GM12873 (cell line): ENCODE results near the gene LRRC75A.

Experiments
- TF ChIP-seq, protein P1 (sequence below): IDR thresholded peaks from 2 replicates; pipeline ENCODE4 v1.5.1; 2012; ENCODE audit warnings: low read depth, mild to moderate bottlenecking, moderate library complexity, low read length, control low read depth; ENCODE audit not compliant: insufficient read depth; ENCODE audit errors: missing control alignments

Gene LRRC75A

DNA sequence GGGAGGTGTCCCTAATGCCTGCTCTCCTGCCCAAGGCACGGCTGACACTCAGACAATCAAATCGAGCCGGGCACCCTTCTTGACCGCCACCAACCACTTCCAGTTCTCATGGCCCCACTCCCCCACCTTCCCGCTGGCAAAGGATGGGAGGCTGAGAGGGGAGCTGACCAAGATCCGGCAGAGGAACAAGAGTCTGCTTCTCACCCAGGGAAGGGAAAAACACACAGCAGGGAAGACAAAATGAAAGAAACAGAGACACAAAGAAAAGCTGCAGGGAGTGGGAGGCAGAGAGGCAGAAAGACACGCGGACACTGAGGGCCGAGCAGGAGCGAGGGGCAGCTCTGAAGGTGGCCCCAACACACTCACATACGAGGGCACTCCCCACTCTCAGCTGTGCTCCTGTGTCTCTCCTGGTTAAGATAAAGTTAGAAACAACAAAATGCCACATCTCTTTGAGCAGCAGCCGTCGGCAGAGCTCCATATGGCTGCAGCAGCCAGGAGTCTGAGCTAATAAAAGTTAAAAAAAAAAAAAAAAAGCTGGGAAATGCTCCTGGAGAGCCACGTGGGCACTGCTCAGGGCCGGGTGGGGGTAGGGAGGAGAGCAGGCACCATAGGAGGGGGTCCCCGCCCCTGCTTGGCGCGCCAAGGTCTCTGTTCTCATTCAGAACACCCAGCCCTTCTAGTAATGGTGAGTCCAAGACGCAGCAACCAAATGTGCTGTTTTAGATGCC is 7.4 kb downstream of the LRRC75A start:
- TF ChIP-seq, protein P1, sequence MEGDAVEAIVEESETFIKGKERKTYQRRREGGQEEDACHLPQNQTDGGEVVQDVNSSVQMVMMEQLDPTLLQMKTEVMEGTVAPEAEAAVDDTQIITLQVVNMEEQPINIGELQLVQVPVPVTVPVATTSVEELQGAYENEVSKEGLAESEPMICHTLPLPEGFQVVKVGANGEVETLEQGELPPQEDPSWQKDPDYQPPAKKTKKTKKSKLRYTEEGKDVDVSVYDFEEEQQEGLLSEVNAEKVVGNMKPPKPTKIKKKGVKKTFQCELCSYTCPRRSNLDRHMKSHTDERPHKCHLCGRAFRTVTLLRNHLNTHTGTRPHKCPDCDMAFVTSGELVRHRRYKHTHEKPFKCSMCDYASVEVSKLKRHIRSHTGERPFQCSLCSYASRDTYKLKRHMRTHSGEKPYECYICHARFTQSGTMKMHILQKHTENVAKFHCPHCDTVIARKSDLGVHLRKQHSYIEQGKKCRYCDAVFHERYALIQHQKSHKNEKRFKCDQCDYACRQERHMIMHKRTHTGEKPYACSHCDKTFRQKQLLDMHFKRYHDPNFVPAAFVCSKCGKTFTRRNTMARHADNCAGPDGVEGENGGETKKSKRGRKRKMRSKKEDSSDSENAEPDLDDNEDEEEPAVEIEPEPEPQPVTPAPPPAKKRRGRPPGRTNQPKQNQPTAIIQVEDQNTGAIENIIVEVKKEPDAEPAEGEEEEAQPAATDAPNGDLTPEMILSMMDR: no peak

DNA sequence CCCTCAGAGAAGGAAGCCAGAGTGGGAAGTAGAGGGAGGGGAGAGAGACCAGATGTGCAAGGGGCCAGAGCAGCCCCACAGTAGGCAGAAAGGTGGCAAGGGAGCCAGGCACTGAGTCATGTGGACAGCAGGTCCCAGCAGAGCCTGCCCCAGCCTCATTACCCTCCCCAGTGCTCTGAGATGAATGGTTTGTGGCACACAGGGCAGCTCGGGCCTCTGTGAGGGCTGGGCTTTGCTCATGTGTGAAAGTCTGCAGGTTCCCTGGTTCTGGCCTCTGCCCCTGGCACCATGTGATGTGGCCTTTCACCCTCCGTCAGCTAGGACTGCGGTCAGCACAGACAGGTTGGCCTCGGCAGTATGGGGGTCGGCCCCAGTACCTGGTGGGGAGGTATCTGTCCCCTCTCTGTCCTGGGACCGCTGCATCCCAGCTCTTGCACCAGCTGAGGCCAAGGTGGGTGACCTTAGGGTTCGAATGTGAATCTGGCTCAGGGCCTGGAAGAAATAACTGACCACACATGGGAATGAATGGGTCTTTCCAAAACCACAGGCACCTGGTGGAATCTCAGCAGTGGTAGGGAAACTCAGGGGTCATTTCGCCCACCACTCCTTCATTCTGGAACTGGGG is 8.9 kb downstream of the LRRC75A start:
- TF ChIP-seq, protein P1: no peak

DNA sequence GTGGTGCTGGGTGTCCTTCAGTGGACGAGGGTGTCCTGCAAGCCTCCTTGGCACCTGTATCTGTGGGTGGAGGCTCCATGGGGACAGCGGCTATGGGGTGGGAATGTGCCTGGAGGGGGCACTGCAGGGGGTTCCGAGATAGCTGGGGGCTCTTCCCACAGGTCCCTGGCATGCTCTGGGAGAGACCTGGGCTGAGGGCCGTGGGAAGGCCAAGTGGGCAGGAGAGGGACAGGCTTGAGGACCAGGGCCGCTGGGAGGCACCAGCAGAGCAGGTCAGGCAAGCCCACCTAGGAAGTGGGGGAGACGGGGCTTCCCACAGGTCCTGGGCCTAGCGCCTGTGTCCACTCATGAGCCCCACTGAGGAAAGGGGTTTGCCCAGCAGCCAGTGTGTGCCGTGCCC is 9.7 kb downstream of the LRRC75A start:
- TF ChIP-seq, protein P1: no peak

DNA sequence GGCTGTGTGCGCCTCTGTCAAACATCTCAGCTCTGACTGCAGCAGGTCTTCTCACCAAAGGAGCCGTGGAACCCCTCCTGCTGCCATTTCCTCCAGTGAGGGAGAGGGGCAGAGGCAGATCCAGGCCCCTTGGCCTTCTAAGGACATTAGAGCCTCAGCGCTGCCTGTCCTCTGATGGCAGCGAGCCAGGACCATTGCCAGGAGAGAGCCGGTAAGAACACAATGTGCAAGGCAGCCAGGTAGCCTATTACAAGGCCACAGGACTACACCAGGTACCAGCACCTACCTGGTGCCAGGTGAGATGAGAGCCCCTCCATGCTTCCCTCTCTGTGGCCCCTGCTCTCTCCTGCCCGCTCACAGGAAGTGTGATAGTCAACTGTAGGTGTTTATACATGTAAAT is 11.0 kb downstream of the LRRC75A start:
- TF ChIP-seq, protein P1: no peak

DNA sequence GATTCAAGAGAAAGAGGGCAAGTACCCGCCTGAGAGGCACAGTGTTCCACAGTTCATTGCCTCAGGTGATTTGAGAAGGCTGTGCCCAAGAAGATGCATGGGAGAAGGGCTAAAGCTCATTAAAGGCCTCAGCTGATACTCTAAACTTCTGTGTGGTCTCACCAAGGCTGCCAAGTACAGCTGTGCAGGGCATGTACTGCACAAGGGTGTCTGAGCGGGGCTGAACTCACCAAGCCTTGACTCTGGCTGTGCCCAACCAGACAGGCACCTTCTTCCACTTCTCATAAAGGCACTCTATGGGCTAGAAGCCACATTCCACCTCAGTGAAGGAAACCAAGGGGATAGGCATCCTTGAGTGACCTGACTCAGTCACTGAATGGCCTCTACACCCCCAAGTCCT is 12.7 kb downstream of the LRRC75A start:
- TF ChIP-seq, protein P1: no peak

DNA sequence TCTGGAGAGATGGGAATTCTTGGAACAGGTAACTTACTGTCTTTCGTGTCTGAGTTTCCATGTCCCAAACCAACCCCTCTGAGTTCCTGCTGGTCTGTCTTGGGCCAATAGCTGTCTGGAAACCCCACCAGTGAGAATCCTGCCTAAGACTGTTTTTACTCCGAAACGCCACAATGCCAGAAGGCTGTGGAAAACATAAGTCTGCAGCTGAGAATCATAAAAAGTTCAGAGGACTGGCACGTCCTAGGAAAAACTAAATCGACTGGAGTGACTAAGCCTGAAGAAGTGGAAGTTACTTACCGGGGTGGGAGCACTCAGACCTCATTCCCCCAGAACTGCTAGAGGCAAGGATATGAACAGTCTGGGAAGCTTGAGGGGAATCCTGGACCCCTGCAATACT is 13.3 kb downstream of the LRRC75A start:
- TF ChIP-seq, protein P1: no peak

DNA sequence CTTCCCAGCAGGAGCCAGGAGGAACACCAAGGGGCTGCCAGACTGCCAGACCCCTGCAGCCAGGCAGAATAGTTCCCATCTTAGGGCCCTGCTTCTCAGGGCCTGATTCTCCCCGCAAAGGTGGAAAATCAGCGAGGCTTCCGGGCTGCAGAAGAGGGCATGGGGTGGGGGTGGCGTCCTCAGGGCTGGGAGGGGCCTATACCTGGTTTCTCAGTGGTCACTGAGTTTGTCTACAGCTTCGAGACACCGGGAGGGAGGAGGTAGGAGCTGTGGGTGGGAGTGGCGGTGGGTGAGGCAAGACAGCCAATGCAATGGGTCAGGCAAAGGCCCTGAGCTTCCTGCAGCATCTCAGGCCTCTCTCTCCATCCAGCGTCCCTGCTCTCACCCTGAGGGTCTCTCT is 14.3 kb downstream of the LRRC75A start:
- TF ChIP-seq, protein P1: no peak
